IPS-18c (cell line): ENCODE data around the gene LEP.
"Not testable (repeated sequence)": the region's sequence is repeated elsewhere in the genome, so short reads cannot be mapped to it uniquely, and the experiment has no call there.

Experiments
- H3K4me3 ChIP-seq: 2 replicates; pipeline ENCODE4 v1.7.0; 2013; ENCODE audit warnings: low read depth, mild to moderate bottlenecking, low read length, moderate library complexity; ENCODE audit not compliant: insufficient read depth
- H3K9me3 ChIP-seq: one replicate; pipeline ENCODE4 v1.6.1; 2013; ENCODE audit warnings: mild to moderate bottlenecking, low read length, moderate library complexity; ENCODE audit not compliant: control insufficient read depth, insufficient read depth

LEP gene

GRCh38 chr7:128279124-128279713, 38.1 kb downstream of the LEP start:
- Histone ChIP-seq H3K4me3 (no peak overlapping the region), H3K9me3 (peaks cover 6% of the 10 kb centered on the region)

GRCh38 chr7:128280451-128280850, 39.4 kb downstream of the LEP start:
- not testable (repeated sequence) for H3K9me3 ChIP-seq, H3K4me3 ChIP-seq

GRCh38 chr7:128281605-128282380, 40.7 kb downstream of the LEP start:
- H3K4me3 ChIP-seq = no peak overlapping the region
- H3K9me3 ChIP-seq = peaks cover 2% of the 10 kb centered on the region

GRCh38 chr7:128284102-128284501, 43.0 kb downstream of the LEP start:
- H3K9me3 ChIP-seq = peaks cover 2% of the 10 kb centered on the region

GRCh38 chr7:128287556-128287955, 46.5 kb downstream of the LEP start:
- Histone ChIP-seq H3K4me3 (no peak overlapping the region), H3K9me3 (peaks cover 2% of the 10 kb centered on the region)

More at GRCh38 chr7:128284102-128284501, 43.0 kb downstream of the LEP start:
- no peak overlapping the region for H3K4me3 ChIP-seq

GRCh38 chr7:128298004-128298403, 56.9 kb downstream of the LEP start:
- not testable (repeated sequence) for H3K4me3 ChIP-seq, H3K9me3 ChIP-seq

- no peaks in the 10 kb centered on the region for H3K9me3 ChIP-seq
- no peak overlapping the region for H3K4me3 ChIP-seq
These were observed 58.1 kb downstream of the LEP start for GRCh38 chr7:128299109-128299607.

GRCh38 chr7:128302139-128302538, 61.1 kb downstream of the LEP start:
- no peak overlapping the region for H3K4me3 ChIP-seq

GRCh38 chr7:128303133-128303532, 62.1 kb downstream of the LEP start:
- Histone ChIP-seq H3K4me3 (no peak overlapping the region), H3K9me3 (no peaks in the 10 kb centered on the region)

More at GRCh38 chr7:128302139-128302538, 61.1 kb downstream of the LEP start:
- no peaks in the 10 kb centered on the region for H3K9me3 ChIP-seq

GRCh38 chr7:128303643-128304042, 62.6 kb downstream of the LEP start:
- no peaks in the 10 kb centered on the region for H3K9me3 ChIP-seq
- no peak overlapping the region for H3K4me3 ChIP-seq

GRCh38 chr7:128304212-128304611, 63.1 kb downstream of the LEP start:
- H3K4me3 ChIP-seq = no peak overlapping the region
- no peaks in the 10 kb centered on the region for H3K9me3 ChIP-seq

- no peaks in the 10 kb centered on the region for H3K9me3 ChIP-seq
- H3K4me3 ChIP-seq = no peak overlapping the region
These were observed 66.0 kb downstream of the LEP start for GRCh38 chr7:128307061-128307460.
